Mesothelial cell of epicardium (in vitro differentiated cells): ENCODE measurements around the gene FAM117B. TPM values are rescaled to one million over a fixed set of nuclear protein-coding genes. Genes with fewer than 3 reads are reported as not detected.
"Not testable (repeated sequence)": the region's sequence is repeated elsewhere in the genome, so short reads cannot be mapped to it uniquely, and the experiment has no call there.

ENCODE experiments used
- DNase-seq, 2 experiments: peaks; one replicate each; pipeline ENCODE4 v3.0.0; 2021; ENCODE audit warnings: low spot score in 2 of 2; ENCODE audit not compliant: unreplicated experiment in 2 of 2
- H3K27ac Mint-ChIP-seq: 2 replicates; pipeline ENCODE4 v1.8.0; 2021; ENCODE audit warnings: mixed read lengths
- H3K27me3 Mint-ChIP-seq: 2 replicates; pipeline ENCODE4 v1.8.0; 2021; ENCODE audit warnings: low read depth, mixed read lengths
- H3K36me3 Mint-ChIP-seq: 2 replicates; pipeline ENCODE4 v1.8.0; 2021; ENCODE audit warnings: mixed read lengths
- H3K4me1 Mint-ChIP-seq: 2 replicates; pipeline ENCODE4 v1.8.0; 2021; ENCODE audit warnings: mixed read lengths
- H3K4me3 Mint-ChIP-seq: 2 replicates; pipeline ENCODE4 v1.8.0; 2021; ENCODE audit warnings: mild to moderate bottlenecking, moderate library complexity, mixed read lengths
- H3K9me3 Mint-ChIP-seq: 2 replicates; pipeline ENCODE4 v1.8.0; 2021; ENCODE audit warnings: mixed read lengths
- total RNA-seq: library from RNA; stranded (reverse); gene quantifications from 3 replicates; pipeline ENCODE4 v1.2.1, GENCODE V29; 2021
- TF ChIP-seq, protein P1 (sequence below): fragments of 200-600 bp; sonication (generic); IDR thresholded peaks from one replicate; pipeline ENCODE4 v1.5.0; 2021; ENCODE audit warnings: antibody characterized with exemption; ENCODE audit not compliant: unreplicated experiment

The FAM117B gene
- total RNA-seq, 1 donor from 2014 or later = 29.2 TPM

DNA sequence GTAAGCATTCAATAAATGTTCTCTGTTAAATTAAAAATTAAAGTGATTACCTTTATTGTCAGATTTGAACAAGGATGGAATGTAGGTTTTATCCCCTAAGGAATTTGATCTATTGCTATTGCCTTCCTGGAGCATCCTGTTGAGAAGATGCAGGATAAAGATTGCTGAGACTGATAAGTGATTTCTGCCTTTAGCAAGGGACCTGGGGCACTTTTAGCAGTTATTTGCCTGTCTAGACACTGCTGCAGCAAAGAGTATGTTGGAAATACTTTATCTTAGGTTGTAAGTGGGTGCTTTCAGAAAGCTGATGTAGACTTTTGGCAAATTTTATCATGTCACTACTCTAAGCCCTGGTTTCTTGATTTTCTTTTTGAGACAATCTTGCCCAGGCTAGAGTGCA is 69.5 kb downstream of the FAM117B start:
- no peaks in the 10 kb centered on the region for H3K27me3 Mint-ChIP-seq
- H3K4me3 Mint-ChIP-seq = no peak overlapping the region
- no peak for DNase-seq
- TF ChIP-seq, protein P1, sequence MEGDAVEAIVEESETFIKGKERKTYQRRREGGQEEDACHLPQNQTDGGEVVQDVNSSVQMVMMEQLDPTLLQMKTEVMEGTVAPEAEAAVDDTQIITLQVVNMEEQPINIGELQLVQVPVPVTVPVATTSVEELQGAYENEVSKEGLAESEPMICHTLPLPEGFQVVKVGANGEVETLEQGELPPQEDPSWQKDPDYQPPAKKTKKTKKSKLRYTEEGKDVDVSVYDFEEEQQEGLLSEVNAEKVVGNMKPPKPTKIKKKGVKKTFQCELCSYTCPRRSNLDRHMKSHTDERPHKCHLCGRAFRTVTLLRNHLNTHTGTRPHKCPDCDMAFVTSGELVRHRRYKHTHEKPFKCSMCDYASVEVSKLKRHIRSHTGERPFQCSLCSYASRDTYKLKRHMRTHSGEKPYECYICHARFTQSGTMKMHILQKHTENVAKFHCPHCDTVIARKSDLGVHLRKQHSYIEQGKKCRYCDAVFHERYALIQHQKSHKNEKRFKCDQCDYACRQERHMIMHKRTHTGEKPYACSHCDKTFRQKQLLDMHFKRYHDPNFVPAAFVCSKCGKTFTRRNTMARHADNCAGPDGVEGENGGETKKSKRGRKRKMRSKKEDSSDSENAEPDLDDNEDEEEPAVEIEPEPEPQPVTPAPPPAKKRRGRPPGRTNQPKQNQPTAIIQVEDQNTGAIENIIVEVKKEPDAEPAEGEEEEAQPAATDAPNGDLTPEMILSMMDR = no peak
- peaks cover 16% of the 10 kb centered on the region for H3K9me3 Mint-ChIP-seq
- no peak overlapping the region for H3K27ac Mint-ChIP-seq
- peaks cover 9% of the 10 kb centered on the region for H3K4me1 Mint-ChIP-seq
- peaks cover 32% of the 10 kb centered on the region for H3K36me3 Mint-ChIP-seq

DNA sequence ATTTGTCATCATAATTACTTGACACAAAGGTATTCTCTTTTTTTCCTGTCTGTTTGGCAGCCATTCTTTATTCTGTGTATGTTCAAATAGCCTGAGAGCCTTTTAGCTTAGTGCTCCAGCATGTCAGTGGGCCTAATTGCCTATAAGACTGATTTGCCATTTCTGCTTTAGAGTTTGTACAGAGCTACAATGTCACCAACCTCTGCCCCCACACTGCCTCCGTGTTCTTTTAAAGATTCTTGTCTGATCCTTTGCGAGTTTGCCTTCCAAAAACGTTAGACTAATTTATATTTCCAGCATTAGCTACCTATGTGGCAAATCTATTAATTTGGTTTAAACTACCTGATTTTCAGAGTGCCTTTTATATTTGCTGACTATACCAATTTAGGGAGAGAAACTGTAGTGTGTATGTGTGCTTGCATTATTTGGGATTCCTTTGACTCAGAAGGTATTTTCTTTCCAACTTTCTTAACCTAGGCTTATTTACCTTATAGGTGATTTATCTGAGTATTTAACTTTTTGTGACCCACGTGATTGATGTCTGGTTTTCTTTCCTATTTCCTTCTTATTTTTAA is 70.8 kb downstream of the FAM117B start:
- no peak for DNase-seq
- H3K27ac Mint-ChIP-seq = peak overlapping the region; percentile 82
- H3K4me1 Mint-ChIP-seq = peaks cover 9% of the 10 kb centered on the region
- peaks cover 27% of the 10 kb centered on the region for H3K9me3 Mint-ChIP-seq
- no peak overlapping the region for H3K4me3 Mint-ChIP-seq
- no peaks in the 10 kb centered on the region for H3K27me3 Mint-ChIP-seq
- peaks cover 30% of the 10 kb centered on the region for H3K36me3 Mint-ChIP-seq
- TF ChIP-seq, protein P1 = no peak

DNA sequence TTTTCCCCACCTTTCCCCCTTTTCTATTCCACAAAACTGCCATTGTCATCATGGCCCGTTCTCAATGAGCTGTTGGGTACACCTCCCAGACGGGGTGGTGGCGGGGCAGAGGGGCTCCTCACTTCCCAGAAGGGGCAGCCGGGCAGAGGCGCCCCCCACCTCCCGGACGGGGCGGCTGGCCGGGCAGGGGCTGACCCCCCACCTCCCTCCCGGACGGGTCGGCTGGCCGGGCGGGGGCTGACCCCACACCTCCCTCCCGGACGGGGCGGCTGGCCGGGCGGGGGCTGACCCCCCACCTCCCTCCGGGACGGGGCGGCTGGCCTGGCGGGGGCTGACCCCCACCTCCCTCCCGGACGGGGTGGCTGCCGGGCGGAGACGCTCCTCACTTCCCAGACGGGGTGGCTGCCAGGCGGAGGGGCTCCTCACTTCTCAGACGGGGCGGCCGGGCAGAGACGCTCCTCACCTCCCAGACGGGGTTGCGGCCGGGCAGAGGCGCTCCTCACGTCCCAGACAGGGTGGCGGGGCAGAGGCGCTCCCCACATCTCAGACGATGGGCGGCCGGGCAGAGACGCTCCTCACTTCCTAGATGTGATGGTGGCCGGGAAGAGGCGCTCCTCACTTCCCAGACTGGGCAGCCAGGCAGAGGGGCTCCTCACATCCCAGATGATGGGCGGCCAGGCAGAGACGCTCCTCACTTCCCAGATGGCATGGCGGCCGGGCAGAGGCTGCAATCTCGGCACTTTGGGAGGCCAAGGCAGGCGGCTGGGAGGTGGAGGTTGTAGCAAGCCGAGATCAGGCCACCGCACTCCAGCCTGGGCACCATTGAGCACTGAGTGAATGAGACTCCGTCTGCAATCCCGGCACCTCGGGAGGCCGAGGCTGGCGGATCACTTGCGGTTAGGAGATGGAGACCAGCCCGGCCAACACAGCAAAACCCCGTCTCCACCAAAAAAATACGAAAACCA is 80.5 kb downstream of the FAM117B start:
- H3K9me3 Mint-ChIP-seq = peaks cover 46% of the 10 kb centered on the region
- not testable (repeated sequence) for H3K27ac Mint-ChIP-seq, DNase-seq, H3K4me3 Mint-ChIP-seq, H3K4me1 Mint-ChIP-seq, H3K27me3 Mint-ChIP-seq
- peaks cover 49% of the 10 kb centered on the region for H3K36me3 Mint-ChIP-seq

DNA sequence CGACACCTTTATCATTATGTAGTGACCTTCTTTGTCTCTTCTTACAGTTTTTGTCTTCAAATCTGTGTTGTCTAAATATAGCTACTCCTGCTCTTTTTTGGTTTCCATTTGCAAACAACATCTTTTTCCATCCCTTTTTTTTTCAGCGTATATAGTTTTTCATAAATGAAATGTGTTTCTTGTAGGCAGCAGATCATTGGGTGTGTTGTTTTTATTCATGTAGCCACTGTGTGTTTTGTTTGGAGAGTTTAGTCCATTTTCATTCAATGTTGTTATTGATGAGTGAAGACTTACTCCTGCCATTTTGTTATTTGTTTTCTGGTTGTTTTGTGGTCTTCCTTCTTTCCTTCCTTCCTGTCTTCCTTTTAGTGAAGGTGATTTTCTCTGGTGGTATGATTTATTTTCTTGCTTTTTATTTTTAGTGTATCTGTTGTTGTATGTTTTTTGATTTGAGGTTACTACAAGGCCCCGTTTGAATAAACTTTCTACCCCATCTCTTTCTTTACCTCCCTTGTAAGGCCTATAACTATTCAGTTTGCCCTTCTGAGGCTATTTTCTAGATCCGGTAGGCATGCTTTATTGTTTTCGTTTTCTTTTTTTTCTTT is 81.4 kb downstream of the FAM117B start:
- Mint-ChIP-seq H3K4me3 (no peak overlapping the region), H3K27ac (peak overlapping the region; percentile 26), H3K4me1 (peaks cover 8% of the 10 kb centered on the region), H3K9me3 (peaks cover 37% of the 10 kb centered on the region), H3K36me3 (peaks cover 42% of the 10 kb centered on the region), H3K27me3 (no peaks in the 10 kb centered on the region)
- DNase-seq = no peak
- TF ChIP-seq, protein P1 = no peak

DNA sequence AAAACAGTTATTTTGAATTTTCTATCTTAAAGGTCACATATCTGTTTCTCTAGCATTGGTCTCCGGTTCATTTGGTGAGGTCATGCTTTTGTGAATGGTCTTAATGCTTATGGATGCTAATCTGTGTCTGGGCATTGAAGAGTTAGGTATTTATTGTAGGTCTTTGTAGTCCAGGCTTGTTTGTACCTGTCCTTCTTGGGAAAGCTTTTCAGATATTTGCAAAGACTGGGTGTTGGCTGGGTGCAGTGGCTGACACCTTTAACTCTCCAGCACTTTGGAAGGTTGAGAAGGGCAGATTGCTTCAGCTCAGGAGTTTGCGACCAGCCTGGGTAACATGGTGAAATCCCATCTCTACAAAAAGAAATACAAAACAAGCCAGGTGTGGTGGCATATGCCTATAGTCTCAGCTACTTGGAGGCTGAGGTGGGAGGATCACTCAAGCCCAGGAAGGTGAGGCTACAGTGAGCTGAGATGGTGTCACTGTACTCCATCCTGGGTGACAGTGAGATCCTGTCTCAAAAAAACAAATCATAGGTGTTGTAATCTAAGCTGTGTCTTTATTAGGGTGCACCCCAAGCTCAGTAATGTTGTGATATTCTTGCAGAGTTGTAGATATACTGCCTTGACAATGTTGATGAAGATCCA is 82.3 kb downstream of the FAM117B start:
- Mint-ChIP-seq H3K4me3 (no peak overlapping the region), H3K36me3 (peaks cover 33% of the 10 kb centered on the region), H3K4me1 (peaks cover 12% of the 10 kb centered on the region), H3K27me3 (no peaks in the 10 kb centered on the region), H3K9me3 (peaks cover 28% of the 10 kb centered on the region), H3K27ac (no peak overlapping the region)
- TF ChIP-seq, protein P1 = no peak
- DNase-seq = no peak
